Hypothalamus (tissue), 51 donors: ENCODE data around the gene SULT2B1.
A peak's percentile ranks its signal among the peaks of the same experiment; 100 is the strongest.

ENCODE experiments used
- DNase-seq, 51 donors: peaks; one replicate each; lab custom pipeline; 2025; lab: John Stamatoyannopoulos, UW

SULT2B1 gene

GRCh38 chr19:48598996-48599700, 47.2 kb downstream of the SULT2B1 start:
- no peak for DNase-seq

GRCh38 chr19:48600679-48601417, 48.9 kb downstream of the SULT2B1 start:
- no peak for DNase-seq

- no peak for DNase-seq
Measured at GRCh38 chr19:48603001-48603400, 51.0 kb downstream of the SULT2B1 start.

GRCh38 chr19:48603449-48603848, 51.5 kb downstream of the SULT2B1 start:
- DNase-seq, result no peak

- DNase-seq, result no peak
Measured at GRCh38 chr19:48603850-48604249, 51.9 kb downstream of the SULT2B1 start.

GRCh38 chr19:48606463-48607358, 54.7 kb downstream of the SULT2B1 start, which contains the start of gene SPACA4:
Gene SPACA4, plus strand, starts transcription at chr19:48606742. Its CDS starts 237 bp downstream, at chr19:48606979.
- no peak for DNase-seq

- DNase-seq, result no peak
Measured at GRCh38 chr19:48607359-48607755, 55.4 kb downstream of the SULT2B1 start.

- peak in 18 of 51 donors; percentile 10 to 49 (median 19) for DNase-seq
Measured at GRCh38 chr19:48608798-48609263, 56.9 kb downstream of the SULT2B1 start.

GRCh38 chr19:48609571-48610108, 57.7 kb downstream of the SULT2B1 start:
- no peak for DNase-seq

- no peak for DNase-seq
Measured at GRCh38 chr19:48611872-48612271, 59.9 kb downstream of the SULT2B1 start.

- DNase-seq, result peak in 29 of 51 donors; percentile 14 to 71 (median 52)
Measured at GRCh38 chr19:48613024-48613851, 61.3 kb downstream of the SULT2B1 start.

GRCh38 chr19:48613852-48614435, 62.0 kb downstream of the SULT2B1 start:
- no peak for DNase-seq

GRCh38 chr19:48614436-48615230, 62.7 kb downstream of the SULT2B1 start, which contains the start of gene FAM83E:
Gene FAM83E, minus strand, starts transcription at chr19:48615076. Its CDS starts 1,704 bp downstream, at chr19:48613372.
- DNase-seq, result no peak

- DNase-seq, result no peak
Measured at GRCh38 chr19:48615231-48616040, 63.5 kb downstream of the SULT2B1 start.

- DNase-seq, result no peak
Measured at GRCh38 chr19:48616041-48616436, 64.1 kb downstream of the SULT2B1 start.

- no peak for DNase-seq
Measured at GRCh38 chr19:48616491-48617056, 64.6 kb downstream of the SULT2B1 start.
